Stimulated activated CD4-positive, alpha-beta T cell treated with anti-CD3 and anti-CD28 coated beads, Interleukin-12 subunit alpha, Interleukin-12 subunit beta, amount 100 ng/mL, for 24 hours (primary cell): ENCODE measurements around the gene GRAMD1A.
"Not testable (repeated sequence)": the region's sequence is repeated elsewhere in the genome, so short reads cannot be mapped to it uniquely, and the experiment has no call there.

Experiments
- DNase-seq, 2 experiments: peaks; one replicate each; pipeline ENCODE4 v3.0.0-alpha.2; 2020; ENCODE audit warnings: low read depth in 2 of 2

The GRAMD1A gene

GRCh38 chr19:34999498-35000337 is at the start of gene GRAMD1A:
Gene GRAMD1A, plus strand, starts transcription at chr19:35000323. Its CDS starts 156 bp downstream, at chr19:35000479.
- DNase-seq: peak; percentile 41 to 69

- no peak for DNase-seq
Measured at GRCh38 chr19:34953092-34953491, 47.0 kb upstream of the GRAMD1A start.

GRCh38 chr19:34957830-34958751 is 42.0 kb upstream of the GRAMD1A start:
- no peak for DNase-seq

- no peak for DNase-seq
Measured at GRCh38 chr19:34959021-34959420, 41.1 kb upstream of the GRAMD1A start.

- no peak for DNase-seq
Measured at GRCh38 chr19:34960103-34960805, 39.9 kb upstream of the GRAMD1A start.

- no peak for DNase-seq
Measured at GRCh38 chr19:34960940-34961679, 39.0 kb upstream of the GRAMD1A start.

GRCh38 chr19:34961775-34962686 is 38.1 kb upstream of the GRAMD1A start:
- no peak for DNase-seq

GRCh38 chr19:34962687-34963572 is 37.2 kb upstream of the GRAMD1A start:
- no peak for DNase-seq

GRCh38 chr19:34963573-34964406 is 36.3 kb upstream of the GRAMD1A start, which contains the start of gene ZNF792:
Gene ZNF792, minus strand, starts transcription at chr19:34964229. Its CDS starts 567 bp downstream, at chr19:34963662.
- DNase-seq: peak in 1 of 2 experiments; percentile 57

GRCh38 chr19:34964598-34964997 is 35.5 kb upstream of the GRAMD1A start:
- no peak for DNase-seq

- DNase-seq: not testable (repeated sequence)
Measured at GRCh38 chr19:34965505-34965904, 34.6 kb upstream of the GRAMD1A start.

- no peak for DNase-seq
Measured at GRCh38 chr19:34967551-34967950, 32.6 kb upstream of the GRAMD1A start.

- DNase-seq: no peak
Measured at GRCh38 chr19:34969721-34970120, 30.4 kb upstream of the GRAMD1A start.

GRCh38 chr19:34970185-34970780 is 29.8 kb upstream of the GRAMD1A start:
- DNase-seq: not testable (repeated sequence)

- DNase-seq: no peak
Measured at GRCh38 chr19:34972163-34972705, 27.9 kb upstream of the GRAMD1A start.

GRCh38 chr19:34974646-34975045 is 25.5 kb upstream of the GRAMD1A start:
- no peak for DNase-seq

GRCh38 chr19:34975056-34975455 is 25.1 kb upstream of the GRAMD1A start:
- DNase-seq: no peak
